Effector memory CD4-positive, alpha-beta T cell (primary cell): ENCODE measurements around the gene SYT9.

Experiments
- DNase-seq, 3 donors: peaks; one replicate each; pipeline ENCODE4 v3.0.0-alpha.2; 2020
- H3K27ac ChIP-seq: 2 replicates; pipeline ENCODE4 v1.7.0; 2013; ENCODE audit warnings: mild to moderate bottlenecking, low read length, moderate library complexity; ENCODE audit not compliant: insufficient read depth, poor library complexity, severe bottlenecking
- H3K27me3 ChIP-seq: replicated peaks from 2 replicates; pipeline ENCODE4 v1.7.0; 2013; ENCODE audit warnings: mild to moderate bottlenecking, low read length; ENCODE audit not compliant: insufficient read depth, control insufficient read depth, poor library complexity, severe bottlenecking
- H3K36me3 ChIP-seq: 2 replicates; pipeline ENCODE4 v1.7.0; 2013; ENCODE audit warnings: mild to moderate bottlenecking, low read length, moderate library complexity; ENCODE audit not compliant: control insufficient read depth, insufficient read depth
- H3K4me1 ChIP-seq: 2 replicates; pipeline ENCODE4 v1.7.0; 2013; ENCODE audit warnings: low read length, mild to moderate bottlenecking; ENCODE audit not compliant: control insufficient read depth, insufficient read depth, poor library complexity, severe bottlenecking
- H3K4me3 ChIP-seq: 2 replicates; pipeline ENCODE4 v1.7.0; 2013; ENCODE audit warnings: low read length, low read depth, mild to moderate bottlenecking; ENCODE audit not compliant: insufficient read depth, poor library complexity, severe bottlenecking
- H3K9me3 ChIP-seq: 2 replicates; pipeline ENCODE4 v1.7.0; 2013; ENCODE audit warnings: mild to moderate bottlenecking, low read length, moderate library complexity; ENCODE audit not compliant: control insufficient read depth

The SYT9 gene

GRCh38 chr11:7364660-7365059, 113.0 kb downstream of the SYT9 start:
- no peaks in the 10 kb centered on the region for H3K27me3 ChIP-seq
- no peak for DNase-seq
- H3K4me1 ChIP-seq, result no peaks in the 10 kb centered on the region
- H3K4me3 ChIP-seq, result no peak overlapping the region
- H3K9me3 ChIP-seq, result no peaks in the 10 kb centered on the region
- H3K27ac ChIP-seq, result no peak overlapping the region
- H3K36me3 ChIP-seq, result no peaks in the 10 kb centered on the region

- no peak overlapping the region for H3K4me3 ChIP-seq
- H3K4me1 ChIP-seq, result no peaks in the 10 kb centered on the region
- no peaks in the 10 kb centered on the region for H3K9me3 ChIP-seq
- no peaks in the 10 kb centered on the region for H3K36me3 ChIP-seq
- DNase-seq, result no peak
- H3K27ac ChIP-seq, result no peak overlapping the region
- H3K27me3 ChIP-seq, result no peaks in the 10 kb centered on the region
Observed at GRCh38 chr11:7367803-7368202, 116.1 kb downstream of the SYT9 start.

- DNase-seq, result no peak
Observed at GRCh38 chr11:7376386-7376785, 124.7 kb downstream of the SYT9 start.

GRCh38 chr11:7381937-7382336, 130.2 kb downstream of the SYT9 start:
- H3K36me3 ChIP-seq, result no peaks in the 10 kb centered on the region
- H3K4me1 ChIP-seq, result no peaks in the 10 kb centered on the region
- no peaks in the 10 kb centered on the region for H3K9me3 ChIP-seq
- DNase-seq, result no peak
- no peak overlapping the region for H3K4me3 ChIP-seq
- H3K27me3 ChIP-seq, result no peaks in the 10 kb centered on the region
- H3K27ac ChIP-seq, result no peak overlapping the region

More at GRCh38 chr11:7376386-7376785, 124.7 kb downstream of the SYT9 start:
- Histone ChIP-seq H3K4me3 (no peak overlapping the region), H3K36me3 (no peaks in the 10 kb centered on the region), H3K27me3 (no peaks in the 10 kb centered on the region), H3K27ac (no peak overlapping the region), H3K9me3 (no peaks in the 10 kb centered on the region), H3K4me1 (no peaks in the 10 kb centered on the region)

- H3K9me3 ChIP-seq, result no peaks in the 10 kb centered on the region
- DNase-seq, result no peak
- no peak overlapping the region for H3K27ac ChIP-seq
- H3K27me3 ChIP-seq, result no peaks in the 10 kb centered on the region
- H3K4me3 ChIP-seq, result no peak overlapping the region
- no peaks in the 10 kb centered on the region for H3K4me1 ChIP-seq
- H3K36me3 ChIP-seq, result no peaks in the 10 kb centered on the region
Observed at GRCh38 chr11:7383406-7383805, 131.7 kb downstream of the SYT9 start.

- Histone ChIP-seq H3K36me3 (no peaks in the 10 kb centered on the region), H3K4me1 (no peaks in the 10 kb centered on the region), H3K27ac (no peak overlapping the region), H3K27me3 (no peaks in the 10 kb centered on the region), H3K9me3 (no peaks in the 10 kb centered on the region), H3K4me3 (no peak overlapping the region)
- DNase-seq, result no peak
Observed at GRCh38 chr11:7384691-7385090, 133.0 kb downstream of the SYT9 start.

GRCh38 chr11:7385532-7385931, 133.8 kb downstream of the SYT9 start:
- Histone ChIP-seq H3K9me3 (no peaks in the 10 kb centered on the region), H3K36me3 (no peaks in the 10 kb centered on the region), H3K27me3 (no peaks in the 10 kb centered on the region), H3K4me3 (no peak overlapping the region), H3K27ac (no peak overlapping the region), H3K4me1 (no peaks in the 10 kb centered on the region)
- DNase-seq, result no peak

- no peaks in the 10 kb centered on the region for H3K4me1 ChIP-seq
- no peak for DNase-seq
- H3K27me3 ChIP-seq, result peaks cover 3% of the 10 kb centered on the region
- no peaks in the 10 kb centered on the region for H3K36me3 ChIP-seq
- no peaks in the 10 kb centered on the region for H3K9me3 ChIP-seq
- no peak overlapping the region for H3K27ac ChIP-seq
- no peak overlapping the region for H3K4me3 ChIP-seq
Observed at GRCh38 chr11:7413961-7414915, 162.5 kb downstream of the SYT9 start.

- H3K36me3 ChIP-seq, result no peaks in the 10 kb centered on the region
- H3K4me3 ChIP-seq, result no peak overlapping the region
- no peaks in the 10 kb centered on the region for H3K4me1 ChIP-seq
- no peaks in the 10 kb centered on the region for H3K9me3 ChIP-seq
- no peak overlapping the region for H3K27ac ChIP-seq
- peaks cover 3% of the 10 kb centered on the region for H3K27me3 ChIP-seq
- no peak for DNase-seq
Observed at GRCh38 chr11:7414973-7415817, 163.5 kb downstream of the SYT9 start.

- no peak for DNase-seq
- Histone ChIP-seq H3K9me3 (no peaks in the 10 kb centered on the region), H3K27ac (no peak overlapping the region), H3K4me1 (no peaks in the 10 kb centered on the region), H3K36me3 (no peaks in the 10 kb centered on the region), H3K27me3 (peaks cover 3% of the 10 kb centered on the region), H3K4me3 (no peak overlapping the region)
Observed at GRCh38 chr11:7416080-7416479, 164.4 kb downstream of the SYT9 start.
